HepG2 (cell line): ENCODE measurements around the gene ZC3H18.

Experiments
- CEBPB ChIP-seq: IDR thresholded peaks from 2 replicates; pipeline ENCODE4 v1.6.1; 2011; ENCODE audit warnings: low read depth, low read length, improper control_type of control experiment, borderline replicate concordance
- CTCF ChIP-seq: sonication (generic); formaldehyde crosslinking; IDR thresholded peaks from 2 replicates; pipeline ENCODE4 v1.5.0; 2020; ENCODE audit warnings: mild to moderate bottlenecking, missing genetic modification reagents, moderate library complexity
- FOSL2 ChIP-seq: sonication (generic); formaldehyde crosslinking; IDR thresholded peaks from 2 replicates; pipeline ENCODE4 v1.4.0; 2020; ENCODE audit warnings: missing genetic modification reagents
- ZNF792 ChIP-seq: IDR thresholded peaks from 2 replicates; pipeline ENCODE4 v1.6.1; 2016
- TF ChIP-seq, protein P1 (sequence below): sonication (generic); formaldehyde crosslinking; IDR thresholded peaks from 2 replicates; pipeline ENCODE4 v1.4.0; 2020; ENCODE audit warnings: missing genetic modification reagents

DNA sequence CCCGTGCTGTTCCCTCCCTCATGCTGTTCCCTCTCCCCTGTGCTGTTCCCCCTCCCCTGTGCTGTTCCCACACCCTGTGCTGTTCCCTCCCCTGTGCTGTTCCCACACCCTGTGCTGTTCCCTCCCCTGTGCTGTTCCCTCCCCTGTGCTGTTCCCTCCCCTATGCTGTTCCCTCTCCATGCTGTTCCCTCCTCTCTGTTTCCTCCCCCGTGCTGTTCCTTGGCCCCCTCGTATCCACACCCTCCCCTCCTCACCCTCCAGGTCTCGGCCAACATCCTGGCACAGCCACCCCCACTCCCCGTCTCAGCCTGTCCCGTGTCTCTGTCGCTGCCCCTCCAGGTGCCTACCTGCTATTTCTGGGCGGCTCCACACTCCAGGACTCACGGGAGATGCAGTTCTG is 48.5 kb upstream of the ZC3H18 start:
- TF ChIP-seq, protein P1, sequence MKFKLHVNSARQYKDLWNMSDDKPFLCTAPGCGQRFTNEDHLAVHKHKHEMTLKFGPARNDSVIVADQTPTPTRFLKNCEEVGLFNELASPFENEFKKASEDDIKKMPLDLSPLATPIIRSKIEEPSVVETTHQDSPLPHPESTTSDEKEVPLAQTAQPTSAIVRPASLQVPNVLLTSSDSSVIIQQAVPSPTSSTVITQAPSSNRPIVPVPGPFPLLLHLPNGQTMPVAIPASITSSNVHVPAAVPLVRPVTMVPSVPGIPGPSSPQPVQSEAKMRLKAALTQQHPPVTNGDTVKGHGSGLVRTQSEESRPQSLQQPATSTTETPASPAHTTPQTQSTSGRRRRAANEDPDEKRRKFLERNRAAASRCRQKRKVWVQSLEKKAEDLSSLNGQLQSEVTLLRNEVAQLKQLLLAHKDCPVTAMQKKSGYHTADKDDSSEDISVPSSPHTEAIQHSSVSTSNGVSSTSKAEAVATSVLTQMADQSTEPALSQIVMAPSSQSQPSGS (CRISPR knock-in tag): no peak
- no peak for TF ChIP-seq CEBPB
- TF ChIP-seq FOSL2 (CRISPR knock-in tag): no peak
- TF ChIP-seq ZNF792: no peak
- no peak for TF ChIP-seq CTCF (CRISPR knock-in tag)
